ENCODE data around the gene MBD6. TPM values are rescaled to one million over a fixed set of nuclear protein-coding genes. Genes with fewer than 3 reads are reported as not detected.
A peak's percentile ranks its signal among the peaks of the same experiment; 100 is the strongest.

MBD6 gene, protein sequence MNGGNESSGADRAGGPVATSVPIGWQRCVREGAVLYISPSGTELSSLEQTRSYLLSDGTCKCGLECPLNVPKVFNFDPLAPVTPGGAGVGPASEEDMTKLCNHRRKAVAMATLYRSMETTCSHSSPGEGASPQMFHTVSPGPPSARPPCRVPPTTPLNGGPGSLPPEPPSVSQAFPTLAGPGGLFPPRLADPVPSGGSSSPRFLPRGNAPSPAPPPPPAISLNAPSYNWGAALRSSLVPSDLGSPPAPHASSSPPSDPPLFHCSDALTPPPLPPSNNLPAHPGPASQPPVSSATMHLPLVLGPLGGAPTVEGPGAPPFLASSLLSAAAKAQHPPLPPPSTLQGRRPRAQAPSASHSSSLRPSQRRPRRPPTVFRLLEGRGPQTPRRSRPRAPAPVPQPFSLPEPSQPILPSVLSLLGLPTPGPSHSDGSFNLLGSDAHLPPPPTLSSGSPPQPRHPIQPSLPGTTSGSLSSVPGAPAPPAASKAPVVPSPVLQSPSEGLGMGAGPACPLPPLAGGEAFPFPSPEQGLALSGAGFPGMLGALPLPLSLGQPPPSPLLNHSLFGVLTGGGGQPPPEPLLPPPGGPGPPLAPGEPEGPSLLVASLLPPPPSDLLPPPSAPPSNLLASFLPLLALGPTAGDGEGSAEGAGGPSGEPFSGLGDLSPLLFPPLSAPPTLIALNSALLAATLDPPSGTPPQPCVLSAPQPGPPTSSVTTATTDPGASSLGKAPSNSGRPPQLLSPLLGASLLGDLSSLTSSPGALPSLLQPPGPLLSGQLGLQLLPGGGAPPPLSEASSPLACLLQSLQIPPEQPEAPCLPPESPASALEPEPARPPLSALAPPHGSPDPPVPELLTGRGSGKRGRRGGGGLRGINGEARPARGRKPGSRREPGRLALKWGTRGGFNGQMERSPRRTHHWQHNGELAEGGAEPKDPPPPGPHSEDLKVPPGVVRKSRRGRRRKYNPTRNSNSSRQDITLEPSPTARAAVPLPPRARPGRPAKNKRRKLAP
- 10.0 and 11.6 TPM in 2 replicates for total RNA-seq

DNA sequence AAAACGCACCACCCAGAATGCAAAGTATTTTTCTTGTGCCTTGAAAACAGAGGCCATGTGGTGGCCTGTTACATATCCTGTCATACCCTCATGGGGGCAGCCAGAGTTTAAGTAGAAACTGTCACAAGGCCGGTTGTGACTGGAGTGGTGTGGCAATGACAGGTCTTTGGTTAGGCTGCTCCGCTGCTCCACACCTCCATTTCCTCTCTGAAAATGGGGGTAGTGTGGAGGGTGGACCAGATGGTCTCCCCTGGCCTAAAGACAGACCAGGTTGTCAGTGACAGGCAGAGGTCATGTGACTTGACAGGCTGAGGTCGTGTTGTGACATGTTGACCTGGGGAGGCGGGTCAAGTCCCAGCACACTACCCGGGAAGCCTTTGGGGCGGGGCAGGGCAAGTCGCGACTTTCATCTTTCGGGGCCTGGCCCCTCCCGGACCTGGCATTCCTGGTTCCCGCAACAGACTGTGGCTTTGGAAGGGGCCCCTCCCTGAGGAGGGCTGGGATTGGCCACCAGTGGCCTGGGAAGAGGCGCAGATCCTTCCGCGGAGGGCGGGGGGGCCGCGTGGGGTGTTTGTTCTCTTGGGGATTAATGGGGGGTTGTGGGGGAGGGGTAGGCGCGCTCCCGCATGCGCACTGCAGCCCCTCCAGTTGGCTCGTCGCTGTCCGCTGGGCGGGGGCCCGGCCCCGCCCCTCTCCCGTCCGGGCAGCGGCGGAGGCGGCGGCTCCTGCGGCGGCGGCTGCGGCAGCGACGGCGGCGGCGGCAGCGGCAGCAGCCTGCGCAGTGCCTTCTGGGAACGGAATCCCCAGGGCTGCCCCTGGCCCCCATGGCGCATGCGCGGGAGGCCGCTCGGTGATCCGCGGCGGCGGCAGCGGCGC, at the start of gene MBD6:
MBD6 (plus strand) TSS at position 814 of the 876 bp plus-strand sequence. CDS start 1,480 bp downstream, outside the sequence.
- peaks cover 2% of the 10 kb centered on the region for H3K36me3 ChIP-seq (ENCODE audit: control insufficient read depth, insufficient read depth, low read length)

DNA sequence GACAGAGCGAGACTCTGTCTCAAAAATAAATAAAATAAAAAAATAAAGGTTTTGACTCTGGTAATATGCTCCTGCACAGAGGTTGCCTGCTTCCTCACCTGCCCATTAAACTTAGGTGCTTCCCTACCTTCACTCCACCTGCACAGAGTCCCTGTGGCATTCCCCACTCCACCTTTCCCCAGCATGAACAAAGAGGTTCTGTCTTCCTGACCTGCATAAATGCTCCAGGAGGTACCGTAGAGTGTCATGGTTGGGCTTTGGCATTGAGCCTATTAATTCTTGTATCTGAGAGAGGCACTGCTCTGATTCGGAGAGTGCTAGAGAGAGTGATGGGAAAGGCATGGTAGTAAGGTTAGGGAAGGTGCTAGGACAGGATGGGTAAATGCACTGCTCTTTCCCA, 49.2 kb upstream of the MBD6 start:
- H3K36me3 ChIP-seq (ENCODE audit: control insufficient read depth, insufficient read depth, low read length): no peaks in the 10 kb centered on the region
- H3K27me3 ChIP-seq (ENCODE audit: control insufficient read depth, insufficient read depth, low read length): peaks cover 68% of the 10 kb centered on the region
- TF ChIP-seq, protein P1, sequence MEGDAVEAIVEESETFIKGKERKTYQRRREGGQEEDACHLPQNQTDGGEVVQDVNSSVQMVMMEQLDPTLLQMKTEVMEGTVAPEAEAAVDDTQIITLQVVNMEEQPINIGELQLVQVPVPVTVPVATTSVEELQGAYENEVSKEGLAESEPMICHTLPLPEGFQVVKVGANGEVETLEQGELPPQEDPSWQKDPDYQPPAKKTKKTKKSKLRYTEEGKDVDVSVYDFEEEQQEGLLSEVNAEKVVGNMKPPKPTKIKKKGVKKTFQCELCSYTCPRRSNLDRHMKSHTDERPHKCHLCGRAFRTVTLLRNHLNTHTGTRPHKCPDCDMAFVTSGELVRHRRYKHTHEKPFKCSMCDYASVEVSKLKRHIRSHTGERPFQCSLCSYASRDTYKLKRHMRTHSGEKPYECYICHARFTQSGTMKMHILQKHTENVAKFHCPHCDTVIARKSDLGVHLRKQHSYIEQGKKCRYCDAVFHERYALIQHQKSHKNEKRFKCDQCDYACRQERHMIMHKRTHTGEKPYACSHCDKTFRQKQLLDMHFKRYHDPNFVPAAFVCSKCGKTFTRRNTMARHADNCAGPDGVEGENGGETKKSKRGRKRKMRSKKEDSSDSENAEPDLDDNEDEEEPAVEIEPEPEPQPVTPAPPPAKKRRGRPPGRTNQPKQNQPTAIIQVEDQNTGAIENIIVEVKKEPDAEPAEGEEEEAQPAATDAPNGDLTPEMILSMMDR (IDR thresholded peaks at IDR 0.05; ENCODE audit: insufficient read depth, low read length, poor library complexity, severe bottlenecking): no peak
- H3K4me3 ChIP-seq (ENCODE audit: low read depth, low read length): no peak overlapping the region
- DNase-seq (ENCODE audit: low read depth): no peak

More for the DNA sequence above, at the start of gene MBD6:
- Histone ChIP-seq H3K27me3 (ENCODE audit: control insufficient read depth, insufficient read depth, low read length) (no peaks in the 10 kb centered on the region), H3K4me3 (ENCODE audit: low read depth, low read length) (peak within 1 kb of the TSS; percentile 68)
- TF ChIP-seq, protein P1 (IDR thresholded peaks at IDR 0.05; ENCODE audit: insufficient read depth, low read length, poor library complexity, severe bottlenecking): no peak
- no peak for DNase-seq (ENCODE audit: low read depth)

DNA sequence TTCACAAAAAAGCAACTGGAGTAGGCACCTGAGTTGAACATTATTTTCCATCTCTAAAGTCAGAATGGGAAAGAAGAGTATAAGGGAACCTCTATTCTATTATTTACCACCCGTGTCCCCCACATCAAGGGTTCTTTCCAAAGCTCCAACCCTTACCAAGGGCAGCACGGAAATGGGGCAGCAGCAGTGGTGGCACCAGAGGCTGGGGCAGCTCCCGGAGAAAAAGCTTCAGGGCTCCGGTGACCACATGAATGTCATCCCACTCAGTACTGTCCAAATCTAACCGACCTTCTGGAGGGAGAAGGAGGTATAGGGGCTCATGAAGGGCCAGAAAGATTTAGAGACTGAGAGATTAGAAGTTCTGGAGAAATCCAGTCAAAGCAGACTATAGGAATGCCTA, 48.7 kb upstream of the MBD6 start:
- DNase-seq (ENCODE audit: low read depth): no peak
- Histone ChIP-seq H3K36me3 (ENCODE audit: control insufficient read depth, insufficient read depth, low read length) (no peaks in the 10 kb centered on the region), H3K27me3 (ENCODE audit: control insufficient read depth, insufficient read depth, low read length) (peaks cover 68% of the 10 kb centered on the region), H3K4me3 (ENCODE audit: low read depth, low read length) (no peak overlapping the region)
- TF ChIP-seq, protein P1 (IDR thresholded peaks at IDR 0.05; ENCODE audit: insufficient read depth, low read length, poor library complexity, severe bottlenecking): no peak

DNA sequence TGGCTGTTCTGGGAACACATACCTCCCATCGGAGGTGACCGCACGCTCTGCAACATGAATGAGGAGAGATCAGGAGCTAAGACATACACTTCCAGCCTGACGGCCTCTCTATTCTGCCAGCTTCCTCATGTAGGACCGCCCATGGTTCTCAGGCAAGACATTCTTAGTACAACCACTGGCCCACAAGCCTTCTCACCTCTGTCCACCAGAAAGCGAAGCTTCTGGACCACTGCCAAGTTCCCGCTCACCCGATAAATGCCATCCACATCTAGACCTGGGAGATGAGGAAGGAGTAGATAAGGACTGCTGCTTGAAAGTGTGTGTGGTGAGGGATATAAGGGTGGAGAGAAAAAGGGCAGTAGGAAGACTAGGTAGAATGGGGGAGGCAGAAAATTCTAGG, 48.2 kb upstream of the MBD6 start:
- no peak for DNase-seq (ENCODE audit: low read depth)
- Histone ChIP-seq H3K27me3 (ENCODE audit: control insufficient read depth, insufficient read depth, low read length) (peaks cover 63% of the 10 kb centered on the region), H3K36me3 (ENCODE audit: control insufficient read depth, insufficient read depth, low read length) (no peaks in the 10 kb centered on the region), H3K4me3 (ENCODE audit: low read depth, low read length) (no peak overlapping the region)
- TF ChIP-seq, protein P1 (IDR thresholded peaks at IDR 0.05; ENCODE audit: insufficient read depth, low read length, poor library complexity, severe bottlenecking): no peak

DNA sequence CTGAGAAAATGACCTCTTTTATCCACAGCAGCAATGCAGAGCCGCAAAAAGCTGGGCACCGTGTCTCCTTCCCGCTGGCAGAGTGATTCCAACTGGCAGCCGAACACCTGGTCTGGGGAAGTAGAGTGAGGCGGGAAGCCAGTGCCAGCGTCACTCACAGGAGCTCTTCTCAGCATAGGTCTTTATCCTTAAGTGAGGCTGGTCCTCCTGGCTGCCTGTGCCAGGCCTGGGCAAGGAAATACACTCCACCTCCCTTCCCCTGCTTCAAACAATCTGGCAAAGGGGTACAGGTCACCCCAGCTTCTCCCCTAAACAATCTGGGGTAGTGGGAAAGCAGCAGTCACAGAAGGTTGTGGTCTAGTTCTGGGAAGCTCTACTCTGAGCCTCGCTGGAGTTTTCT, 47.8 kb upstream of the MBD6 start:
- TF ChIP-seq, protein P1 (IDR thresholded peaks at IDR 0.05; ENCODE audit: insufficient read depth, low read length, poor library complexity, severe bottlenecking): no peak
- Histone ChIP-seq H3K36me3 (ENCODE audit: control insufficient read depth, insufficient read depth, low read length) (no peaks in the 10 kb centered on the region), H3K27me3 (ENCODE audit: control insufficient read depth, insufficient read depth, low read length) (peaks cover 63% of the 10 kb centered on the region), H3K4me3 (ENCODE audit: low read depth, low read length) (no peak overlapping the region)
- no peak for DNase-seq (ENCODE audit: low read depth)

Measured in kidney epithelial cell (primary cell).